GM18498 (cell line): ENCODE data around the gene KLRD1.
"Not testable (repeated sequence)": the region's sequence is repeated elsewhere in the genome, so short reads cannot be mapped to it uniquely, and the experiment has no call there.

Experiments used
- ATAC-seq: cut with Tn5 transposase; IDR thresholded peaks from one replicate; pipeline ENCODE4 v1.9.1; 2021; ENCODE audit warnings: mild to moderate bottlenecking, moderate library complexity; ENCODE audit not compliant: unreplicated experiment

Gene KLRD1, protein sequence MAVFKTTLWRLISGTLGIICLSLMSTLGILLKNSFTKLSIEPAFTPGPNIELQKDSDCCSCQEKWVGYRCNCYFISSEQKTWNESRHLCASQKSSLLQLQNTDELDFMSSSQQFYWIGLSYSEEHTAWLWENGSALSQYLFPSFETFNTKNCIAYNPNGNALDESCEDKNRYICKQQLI

DNA sequence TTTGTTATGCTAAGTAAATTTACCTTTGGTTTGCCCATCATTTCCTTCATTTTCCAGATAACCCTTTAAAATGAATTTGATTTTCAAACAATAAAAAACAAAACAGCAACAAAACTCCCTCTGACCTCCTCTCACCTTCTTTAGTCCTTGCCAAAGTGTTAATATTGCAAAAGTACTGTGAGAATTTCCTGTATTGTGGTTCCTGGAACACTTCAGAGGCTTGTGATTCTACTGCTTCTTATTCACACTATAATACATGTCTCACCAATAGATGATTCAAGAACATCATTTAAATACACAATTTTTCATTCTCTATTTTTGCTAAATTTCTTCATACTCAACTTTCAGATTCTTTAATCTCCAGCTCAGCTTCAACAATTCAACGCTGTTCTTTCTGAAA, at the start of gene KLRD1:
Gene KLRD1 (plus strand): TSS at position 241 of the 400 bp plus-strand sequence. CDS start 208 bp downstream, outside the sequence.
- no peak for ATAC-seq

DNA sequence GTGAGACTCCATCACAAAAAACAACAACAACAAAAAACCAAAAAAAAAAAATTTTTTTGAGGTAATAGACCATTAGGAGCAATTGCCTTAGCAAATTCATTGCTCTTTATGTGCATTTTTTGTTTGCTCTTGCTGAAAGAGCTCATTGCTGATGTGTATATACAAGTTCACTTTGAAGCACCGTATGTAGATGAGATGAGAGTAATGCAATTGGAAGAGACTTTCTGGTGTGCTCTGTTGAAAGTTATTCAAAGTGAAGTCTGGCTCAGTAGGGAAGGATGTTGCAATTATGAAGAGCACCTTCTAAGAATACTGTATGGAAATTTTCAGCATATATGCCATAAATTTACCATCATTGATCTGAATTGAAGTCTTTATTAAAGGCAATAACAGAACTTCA, 46.7 kb upstream of the KLRD1 start:
- no peak for ATAC-seq

DNA sequence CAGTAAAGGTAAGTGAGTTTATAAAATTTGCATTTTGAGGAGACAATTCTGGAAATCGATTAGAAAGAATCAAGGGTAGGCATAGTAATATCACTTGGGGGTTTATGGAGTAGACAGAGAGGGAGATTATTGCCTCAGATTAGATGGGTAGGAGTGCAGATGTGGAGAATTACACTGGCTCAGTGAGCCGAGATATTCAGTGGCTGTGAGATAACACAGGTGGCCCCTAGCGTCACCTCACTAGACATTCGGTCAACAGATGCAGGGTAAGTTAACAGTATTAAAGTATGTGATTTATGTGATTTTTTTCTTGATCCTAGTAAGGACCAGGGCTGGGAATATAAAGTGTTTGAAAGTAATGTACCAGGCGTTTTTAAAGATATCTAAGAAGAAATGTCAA, 39.6 kb upstream of the KLRD1 start:
- no peak for ATAC-seq

DNA sequence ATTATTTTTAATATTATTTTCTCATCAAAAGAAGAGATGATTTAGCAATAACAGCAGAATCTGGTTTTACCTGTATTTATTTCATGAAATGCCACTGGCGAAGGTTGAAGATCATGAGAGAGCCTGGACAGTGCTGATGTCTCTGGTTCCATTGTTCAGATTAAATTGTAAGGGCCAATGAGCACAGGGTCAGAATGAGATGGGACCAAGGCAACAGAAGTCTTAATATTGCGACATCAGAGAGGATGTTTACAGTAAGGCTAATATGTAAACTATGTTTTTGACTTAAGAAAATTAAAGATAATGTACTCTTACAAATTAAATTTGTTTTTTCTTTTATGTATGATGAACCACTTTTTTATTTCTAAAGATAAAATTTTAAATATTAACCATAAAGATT, 35.2 kb upstream of the KLRD1 start:
- ATAC-seq: no peak

DNA sequence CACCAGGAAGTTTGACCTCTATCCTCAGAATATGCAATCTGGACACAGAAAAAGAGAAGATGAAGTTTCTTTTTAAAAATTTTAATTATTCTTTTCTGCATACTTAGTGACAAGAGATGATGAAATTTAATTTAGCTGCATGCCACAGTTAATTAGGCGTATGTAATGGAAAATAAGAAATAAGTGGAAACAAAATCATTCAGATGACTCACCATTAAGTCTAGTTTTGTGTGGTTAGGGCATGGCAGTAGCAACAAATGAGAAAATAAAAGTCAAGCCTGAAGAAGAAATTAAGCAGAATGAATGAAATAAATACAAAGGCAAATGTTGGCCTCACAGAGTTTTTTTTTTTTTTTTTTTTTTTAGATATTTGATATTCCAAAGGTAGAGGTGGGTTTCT, 30.9 kb upstream of the KLRD1 start:
- ATAC-seq: no peak

DNA sequence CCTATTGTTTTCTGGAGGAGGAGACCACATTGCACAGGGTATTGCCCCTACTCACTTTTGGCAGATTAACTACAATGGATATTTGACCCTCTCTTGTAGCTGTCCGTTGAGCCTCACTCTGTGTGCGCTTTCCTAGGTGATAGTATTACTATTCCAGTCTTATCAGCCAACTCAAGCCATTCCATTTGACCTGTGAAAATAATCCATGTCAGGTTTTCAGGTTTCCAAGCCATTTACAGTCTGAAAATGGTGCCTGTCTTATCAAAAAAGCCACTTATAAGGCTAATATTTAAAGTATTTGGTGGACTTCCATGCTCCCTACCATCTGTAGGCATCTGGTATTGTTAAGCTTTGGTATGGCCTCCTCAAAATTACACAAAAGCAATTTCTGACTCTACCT, 29.6 kb upstream of the KLRD1 start:
- no peak for ATAC-seq

DNA sequence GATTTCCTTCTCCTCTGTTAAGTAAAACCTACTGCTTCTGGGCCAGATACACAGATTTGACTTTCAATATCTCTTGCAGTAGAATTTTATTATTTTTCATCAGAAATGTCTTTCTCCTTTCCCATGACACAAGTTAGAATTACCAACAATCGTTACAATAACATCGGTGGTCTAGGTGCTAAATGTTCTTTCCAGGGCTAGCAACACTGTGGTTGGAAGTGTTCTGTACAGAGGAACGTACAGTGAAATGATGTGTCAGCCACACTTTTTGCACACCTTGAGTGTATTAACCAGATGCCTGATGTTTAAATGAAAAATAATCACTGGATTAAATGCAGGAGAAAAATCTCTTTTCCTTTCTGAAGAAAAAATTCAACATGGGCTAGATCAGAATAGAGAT, 27.7 kb upstream of the KLRD1 start:
- ATAC-seq: no peak

DNA sequence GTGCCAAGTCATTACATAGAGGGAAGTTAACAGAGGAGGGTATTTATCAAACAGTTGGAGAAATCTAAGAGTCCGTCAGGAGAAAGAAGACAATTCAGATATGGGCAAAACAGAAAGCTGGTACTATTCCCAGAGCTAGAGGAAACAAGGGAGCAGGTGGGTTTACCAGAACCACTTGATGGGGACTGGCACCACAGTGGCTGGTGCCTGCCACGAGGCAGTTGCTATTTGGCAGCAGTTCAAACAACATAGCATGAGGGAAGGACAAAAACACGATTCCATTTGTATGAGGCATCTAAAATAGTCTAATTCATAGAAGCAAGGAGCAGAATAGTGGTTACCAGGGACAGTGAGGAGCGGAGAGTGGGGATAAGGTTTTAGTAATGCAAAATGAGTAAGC, 24.6 kb upstream of the KLRD1 start:
- ATAC-seq: no peak

DNA sequence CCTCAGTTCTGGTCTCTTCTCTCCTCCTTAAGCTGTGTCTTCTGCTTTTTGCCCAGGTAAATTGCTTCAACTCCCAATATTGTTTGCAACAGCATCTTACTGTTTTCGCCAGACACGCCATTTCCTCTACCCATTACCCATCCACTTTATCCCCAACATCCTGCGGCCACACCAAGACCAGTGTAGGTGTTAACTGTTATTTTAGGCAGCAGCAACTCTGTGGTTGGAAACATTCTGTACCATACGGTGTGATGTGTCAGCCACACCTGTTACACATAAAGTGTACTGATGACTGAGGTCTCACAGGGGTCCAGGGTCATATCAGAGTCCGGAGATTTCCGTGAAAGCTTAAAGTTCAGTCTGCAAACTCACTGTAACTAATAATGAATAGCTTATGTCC, 21.8 kb upstream of the KLRD1 start:
- no peak for ATAC-seq

DNA sequence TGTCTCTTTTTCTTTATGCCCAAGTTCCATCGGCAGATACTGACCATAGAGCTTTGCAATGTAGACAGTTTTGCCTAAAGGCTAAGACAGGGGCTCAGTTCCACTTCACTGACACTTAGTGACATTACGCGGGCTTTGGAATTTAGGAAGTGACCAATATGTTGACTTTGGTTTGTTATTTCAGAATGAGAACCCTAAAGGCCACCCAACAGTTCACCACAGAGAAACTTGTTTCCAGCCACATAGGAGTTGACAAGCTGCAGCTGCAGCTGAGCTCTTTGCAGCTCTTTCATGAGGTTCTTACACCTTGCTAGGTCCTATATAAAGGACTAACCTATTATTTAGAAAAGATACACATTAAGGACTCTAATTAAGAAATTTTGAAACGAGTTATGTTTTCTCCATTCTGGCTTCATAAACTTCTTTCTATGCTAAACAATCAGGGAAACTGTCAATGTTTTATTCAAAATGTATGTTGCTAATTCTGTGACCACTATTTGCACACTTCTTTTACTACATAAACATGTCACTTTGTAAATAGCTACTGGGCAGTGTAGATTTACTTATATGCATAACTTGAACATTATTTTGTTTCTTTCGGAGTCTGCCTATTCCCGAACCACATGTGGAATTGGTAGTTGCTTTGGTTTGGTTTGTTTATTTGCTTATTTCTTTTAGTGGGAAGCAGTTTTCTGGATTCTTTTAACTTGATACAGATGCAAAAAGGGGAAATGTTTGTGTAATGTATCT, 18.5 kb upstream of the KLRD1 start:
- peak; percentile 52 for ATAC-seq

DNA sequence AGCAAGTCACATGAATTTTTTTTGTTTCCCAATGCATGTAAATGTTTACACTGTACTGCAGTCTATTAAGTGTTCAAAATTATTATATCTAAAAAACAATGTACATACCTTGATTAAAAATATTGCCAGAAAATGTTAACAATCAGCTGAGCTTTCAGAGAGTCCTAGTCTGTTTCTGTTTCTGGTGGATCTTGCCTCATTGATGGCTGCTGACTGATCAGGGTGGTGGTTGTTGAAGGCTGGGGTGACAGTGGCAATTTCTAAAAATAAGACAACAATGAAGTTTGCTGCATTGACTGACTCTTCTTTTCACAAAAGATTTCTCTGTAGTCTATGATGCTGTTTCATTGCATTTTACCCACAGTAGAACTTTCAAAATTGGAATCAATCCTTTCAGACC, 16.6 kb upstream of the KLRD1 start:
- no peak for ATAC-seq

DNA sequence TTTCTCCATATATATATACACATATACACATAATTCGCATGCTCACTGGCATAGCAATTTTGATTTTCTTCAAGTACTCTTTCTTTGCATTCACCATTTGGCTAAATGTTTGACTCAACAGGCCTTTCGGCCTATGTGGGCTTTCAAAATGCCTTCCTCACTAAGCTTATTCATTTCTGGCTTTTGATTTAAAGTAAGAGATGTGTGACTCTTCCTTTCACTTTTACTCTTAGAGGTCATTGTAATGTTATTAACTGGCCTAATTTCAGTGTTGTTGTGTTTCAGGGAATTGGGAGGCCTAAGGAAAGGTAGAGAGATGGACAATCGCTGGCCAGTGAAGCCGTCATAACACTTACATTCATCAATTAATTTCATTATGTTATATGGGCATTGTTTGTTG, 14.5 kb upstream of the KLRD1 start:
- no peak for ATAC-seq

DNA sequence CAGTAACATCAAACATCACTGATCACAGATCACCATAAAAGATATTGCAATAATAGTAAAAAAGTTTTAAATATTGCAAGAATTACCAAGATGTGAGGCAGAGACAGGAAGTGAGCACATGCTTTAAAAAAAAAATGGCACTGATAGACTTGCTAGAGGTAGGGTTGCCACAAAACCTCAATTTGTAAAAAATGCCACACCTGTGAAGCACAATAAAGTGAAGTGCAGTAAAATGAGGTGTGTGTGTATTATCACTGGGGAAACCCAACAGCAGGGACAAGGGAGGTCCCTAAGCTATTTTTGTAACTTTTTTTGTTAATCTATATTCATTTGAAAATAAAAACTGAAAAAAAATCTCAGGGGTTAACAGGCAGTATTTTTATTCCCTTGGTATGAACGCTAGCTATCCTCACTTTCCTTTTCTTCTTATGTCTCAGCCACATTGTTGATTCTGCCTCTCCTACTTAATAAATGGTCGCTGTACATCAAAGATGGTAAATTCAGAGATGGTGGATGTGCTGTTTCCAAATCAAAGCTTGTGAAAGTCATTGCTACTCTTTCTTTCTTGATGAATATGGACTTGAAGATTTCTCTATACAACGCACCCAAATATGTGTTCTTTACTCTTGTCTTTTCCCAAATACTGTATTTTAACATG, 14.0 kb upstream of the KLRD1 start:
- no peak for ATAC-seq

DNA sequence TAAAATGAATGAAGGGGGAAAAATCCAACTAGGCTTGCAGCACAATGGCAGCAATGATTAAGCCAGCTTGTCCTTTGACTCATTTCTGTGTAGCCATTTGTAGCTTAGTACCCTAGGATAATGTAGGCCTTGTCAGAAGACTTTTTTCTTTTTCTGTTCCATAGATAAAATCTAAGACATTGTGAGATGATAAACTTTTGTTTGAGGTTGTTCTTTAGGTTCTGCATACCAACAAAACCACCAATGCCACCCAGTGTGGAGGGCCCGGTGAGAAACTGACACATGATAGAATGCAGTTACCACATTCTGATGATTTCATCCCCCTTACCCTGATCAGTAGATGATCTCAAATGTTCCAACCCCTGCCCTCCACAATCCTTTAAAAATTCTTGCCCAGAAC, 6.6 kb upstream of the KLRD1 start:
- no peak for ATAC-seq

DNA sequence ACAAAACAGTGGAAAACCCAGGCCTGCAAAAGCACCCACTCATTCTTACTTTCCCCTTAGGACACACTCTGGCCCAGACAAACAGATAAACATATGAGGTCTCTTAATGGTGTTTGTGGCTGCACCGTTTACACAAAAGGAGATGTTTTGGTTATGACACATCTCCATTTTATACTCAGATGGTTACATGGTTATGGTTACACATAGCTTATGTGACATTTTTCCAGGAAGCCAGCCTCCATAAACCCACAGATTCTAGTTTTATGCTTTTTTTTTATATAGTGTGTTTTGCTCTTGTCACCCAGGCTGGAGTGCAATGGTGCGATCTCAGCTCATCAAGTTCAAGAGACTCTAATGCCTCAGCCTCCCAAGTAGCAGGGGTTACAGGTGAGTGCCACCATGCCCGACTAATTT, 3.5 kb upstream of the KLRD1 start:
- ATAC-seq: no peak

DNA sequence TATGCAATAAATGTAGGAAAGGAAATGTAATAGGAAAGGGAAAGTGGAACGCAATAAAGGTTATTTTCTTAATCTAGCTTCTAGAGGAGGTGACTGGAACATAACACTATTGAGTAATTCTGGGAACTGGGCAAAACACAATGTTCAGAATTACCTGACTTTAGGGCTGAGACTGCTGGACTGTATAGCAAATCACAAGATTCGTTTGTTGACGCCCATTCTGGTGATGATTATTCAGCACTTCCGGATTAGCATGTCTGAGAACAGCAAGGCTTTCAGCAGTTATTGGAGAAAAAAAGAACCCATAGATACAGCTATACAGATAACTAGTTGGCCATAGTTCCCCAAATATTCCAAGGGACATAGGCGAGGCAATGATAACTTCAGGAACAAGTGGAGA, 2.3 kb upstream of the KLRD1 start:
- no peak for ATAC-seq

DNA sequence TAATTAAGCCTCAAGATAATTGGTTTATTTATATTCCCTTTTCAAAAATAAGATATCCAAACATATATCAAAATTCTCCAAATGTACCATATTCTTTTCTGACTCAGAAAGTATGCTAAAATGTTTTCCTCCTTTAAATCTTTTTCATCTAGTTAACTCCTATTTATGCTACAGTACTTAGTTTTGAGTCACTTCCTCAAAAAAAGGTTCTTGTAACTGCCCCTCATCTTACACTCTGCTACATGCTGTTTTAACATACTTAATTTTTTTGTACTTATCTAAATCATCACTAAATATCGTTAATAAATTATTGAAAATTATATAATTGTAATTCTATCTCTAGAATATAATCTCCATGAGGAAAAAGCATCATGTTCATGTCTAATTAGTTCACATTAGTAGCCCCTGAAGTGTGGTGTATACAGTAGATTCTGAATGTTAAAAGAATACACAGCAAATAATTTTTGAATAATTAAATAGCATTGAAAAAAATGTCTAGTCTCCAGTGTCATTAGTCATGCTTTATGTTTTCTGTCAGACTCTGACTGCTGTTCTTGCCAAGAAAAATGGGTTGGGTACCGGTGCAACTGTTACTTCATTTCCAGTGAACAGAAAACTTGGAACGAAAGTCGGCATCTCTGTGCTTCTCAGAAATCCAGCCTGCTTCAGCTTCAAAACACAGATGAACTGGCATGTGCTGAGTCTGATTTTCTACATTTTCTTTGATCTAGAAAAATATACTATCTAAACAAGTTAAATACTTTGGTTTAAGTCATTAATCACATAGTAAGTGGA, 3.5 kb downstream of the KLRD1 start:
- ATAC-seq: no peak

DNA sequence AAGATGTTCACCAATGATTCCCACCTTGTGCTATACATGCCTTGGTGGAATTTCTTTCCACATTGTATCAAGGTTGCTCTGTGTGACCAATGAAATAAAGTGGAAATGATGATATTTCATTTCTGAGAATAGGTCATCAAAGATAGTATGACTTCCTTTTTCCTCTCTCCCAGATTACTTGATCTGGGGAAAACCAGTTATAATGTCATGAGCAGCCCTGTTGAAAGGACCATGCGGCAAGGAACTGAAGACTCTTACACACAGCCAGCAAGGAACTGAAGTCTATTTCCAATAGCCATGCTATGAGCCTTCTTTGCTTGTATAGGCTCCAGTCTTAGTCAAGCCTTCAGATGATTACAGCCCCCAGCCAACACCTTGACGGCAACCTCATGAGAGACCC, 11.7 kb downstream of the KLRD1 start:
- ATAC-seq: no peak

DNA sequence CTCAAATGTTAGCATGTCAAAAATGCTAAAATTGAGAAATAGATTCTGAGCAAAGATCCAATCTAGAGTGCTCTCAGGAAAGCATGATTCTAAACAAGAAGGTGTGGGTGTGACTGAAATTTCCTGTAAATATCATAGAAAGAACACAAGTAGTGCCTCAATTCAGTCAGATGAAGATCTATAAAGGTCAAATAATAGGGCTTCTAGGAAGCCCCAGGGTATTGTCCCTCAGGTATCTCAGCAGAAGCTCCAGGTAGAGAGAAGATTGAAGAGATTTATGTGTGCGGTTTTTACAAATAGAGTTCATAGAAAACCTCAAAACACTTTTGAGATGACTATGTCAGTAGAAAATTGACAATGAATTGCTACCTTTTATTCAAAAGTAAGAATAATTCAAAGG, 13.0 kb downstream of the KLRD1 start:
- ATAC-seq: no peak

DNA sequence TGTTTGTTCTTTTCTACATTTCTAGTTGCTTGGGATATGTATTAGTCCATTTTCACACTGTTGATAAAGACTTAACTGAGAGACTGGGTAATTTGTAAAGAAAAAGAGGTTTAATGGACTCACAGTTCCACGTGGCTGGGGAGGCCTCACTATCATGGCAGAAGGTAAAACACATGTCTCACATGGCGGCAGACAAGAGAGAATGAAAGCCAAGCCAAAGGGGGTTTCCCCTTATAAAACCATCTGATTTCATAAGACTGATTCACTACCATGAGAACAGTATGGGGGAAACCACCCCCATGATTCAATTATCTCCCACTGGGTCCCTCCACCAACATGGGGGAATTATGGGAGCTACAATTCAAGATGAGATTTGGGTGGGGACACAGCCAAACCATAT, 21.0 kb downstream of the KLRD1 start:
- ATAC-seq: not testable (repeated sequence)

DNA sequence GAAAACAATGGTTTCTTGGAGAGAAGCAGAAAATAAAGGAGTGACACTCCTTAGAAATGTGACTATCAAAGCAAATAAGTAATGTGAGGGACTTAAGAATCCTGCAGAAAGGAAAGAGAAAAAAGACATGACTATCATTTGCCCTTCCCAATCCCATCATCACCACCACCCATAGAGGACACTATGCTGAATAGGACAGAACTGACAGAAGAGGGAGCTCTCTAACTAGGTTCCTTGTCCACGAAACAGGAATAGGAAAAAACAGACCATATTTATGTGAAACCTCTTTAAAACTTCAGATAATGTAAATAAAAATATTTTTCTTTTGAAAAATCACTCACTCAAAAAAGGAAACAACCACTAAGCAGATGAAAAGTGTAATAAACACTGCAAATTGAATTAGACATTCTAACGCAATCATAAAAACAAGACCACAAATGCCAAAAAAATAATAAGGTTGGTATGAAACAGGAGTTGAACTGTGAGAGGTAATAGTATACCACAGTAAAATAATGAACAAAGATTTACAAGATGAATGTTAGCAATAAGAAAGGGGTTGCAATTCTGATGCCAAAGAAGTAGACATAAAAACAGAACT, 24.1 kb downstream of the KLRD1 start:
- ATAC-seq: no peak
